Measurements from ENCODE around the gene SCNM1. TPM values are rescaled to one million over a fixed set of nuclear protein-coding genes. Genes with fewer than 3 reads are reported as not detected.

Gene SCNM1
- total and polyA plus RNA-seq, 2 experiments from 2014 or later: 27.1 to 92.3 TPM

GRCh38 chr1:151128800-151129199 is 37.1 kb upstream of the SCNM1 start (continued):
- TF ChIP-seq, protein P1, sequence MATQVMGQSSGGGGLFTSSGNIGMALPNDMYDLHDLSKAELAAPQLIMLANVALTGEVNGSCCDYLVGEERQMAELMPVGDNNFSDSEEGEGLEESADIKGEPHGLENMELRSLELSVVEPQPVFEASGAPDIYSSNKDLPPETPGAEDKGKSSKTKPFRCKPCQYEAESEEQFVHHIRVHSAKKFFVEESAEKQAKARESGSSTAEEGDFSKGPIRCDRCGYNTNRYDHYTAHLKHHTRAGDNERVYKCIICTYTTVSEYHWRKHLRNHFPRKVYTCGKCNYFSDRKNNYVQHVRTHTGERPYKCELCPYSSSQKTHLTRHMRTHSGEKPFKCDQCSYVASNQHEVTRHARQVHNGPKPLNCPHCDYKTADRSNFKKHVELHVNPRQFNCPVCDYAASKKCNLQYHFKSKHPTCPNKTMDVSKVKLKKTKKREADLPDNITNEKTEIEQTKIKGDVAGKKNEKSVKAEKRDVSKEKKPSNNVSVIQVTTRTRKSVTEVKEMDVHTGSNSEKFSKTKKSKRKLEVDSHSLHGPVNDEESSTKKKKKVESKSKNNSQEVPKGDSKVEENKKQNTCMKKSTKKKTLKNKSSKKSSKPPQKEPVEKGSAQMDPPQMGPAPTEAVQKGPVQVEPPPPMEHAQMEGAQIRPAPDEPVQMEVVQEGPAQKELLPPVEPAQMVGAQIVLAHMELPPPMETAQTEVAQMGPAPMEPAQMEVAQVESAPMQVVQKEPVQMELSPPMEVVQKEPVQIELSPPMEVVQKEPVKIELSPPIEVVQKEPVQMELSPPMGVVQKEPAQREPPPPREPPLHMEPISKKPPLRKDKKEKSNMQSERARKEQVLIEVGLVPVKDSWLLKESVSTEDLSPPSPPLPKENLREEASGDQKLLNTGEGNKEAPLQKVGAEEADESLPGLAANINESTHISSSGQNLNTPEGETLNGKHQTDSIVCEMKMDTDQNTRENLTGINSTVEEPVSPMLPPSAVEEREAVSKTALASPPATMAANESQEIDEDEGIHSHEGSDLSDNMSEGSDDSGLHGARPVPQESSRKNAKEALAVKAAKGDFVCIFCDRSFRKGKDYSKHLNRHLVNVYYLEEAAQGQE (IDR thresholded peaks at IDR 0.05; ENCODE audit: unreplicated experiment): no peak
- no peak for TF ChIP-seq JUNB (IDR thresholded peaks at IDR 0.05; ENCODE audit: unreplicated experiment)

DNA sequence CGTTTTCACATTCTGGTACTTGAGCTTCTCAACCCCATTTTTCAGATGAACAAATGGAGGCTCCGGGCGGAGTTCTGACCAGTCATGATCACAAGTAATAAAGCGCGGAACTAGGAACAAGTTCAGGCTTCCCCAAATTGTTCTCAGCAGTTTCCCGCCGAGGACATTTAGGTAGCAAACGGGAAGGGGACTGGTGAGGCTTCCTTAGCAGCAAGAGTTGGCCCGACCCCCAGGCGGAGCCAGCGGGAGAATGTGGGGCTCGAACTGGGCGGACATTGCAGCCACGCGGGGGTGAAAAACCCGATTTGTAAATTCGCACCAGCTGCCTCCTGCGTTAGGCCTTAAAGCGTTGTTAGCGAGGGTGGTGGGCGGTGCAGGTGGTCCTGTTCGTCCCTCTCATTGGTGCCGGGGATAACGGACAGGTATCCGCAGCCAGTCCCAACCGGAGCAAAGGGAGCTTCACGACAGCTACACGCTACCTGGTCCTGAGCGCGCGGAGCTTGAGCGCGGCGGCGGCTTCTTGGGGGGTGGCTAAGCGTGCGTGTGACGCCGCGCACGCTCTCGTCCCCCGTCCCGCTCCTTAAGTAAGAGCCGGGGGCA is 34.9 kb upstream of the SCNM1 start:
- H3K4me2 ChIP-seq: peak overlapping the region; percentile 100
- H3K9me3 Mint-ChIP-seq: no peaks in the 10 kb centered on the region
- H2AFZ ChIP-seq: 0 out of 2 replicates have a peak overlapping the region, but pooled peaks have one; percentile 5
- H3K27ac ChIP-seq (ENCODE audit: low read depth): no peak overlapping the region
- H3K79me2 ChIP-seq (replicated peaks; ENCODE audit: insufficient read depth): no peaks in the 10 kb centered on the region
- peaks cover 18% of the 10 kb centered on the region for H3K4me1 Mint-ChIP-seq
- H3K4me1 ChIP-seq (ENCODE audit: insufficient read depth): peaks cover 15% of the 10 kb centered on the region; the same call in 1 of the 2 replicates
- H3F3A ChIP-seq (replicated peaks; ENCODE audit: low read depth): peaks cover 4% of the 10 kb centered on the region; the same call in 1 of the 2 replicates
- DNase-seq (ENCODE audit: low spot score) (peak; percentile 99), ATAC-seq (peak; percentile 89)
- no peaks in the 10 kb centered on the region; the same call in 1 of the 2 replicates for H4K20me1 ChIP-seq (replicated peaks; ENCODE audit: insufficient read depth)
- H3K27me3 ChIP-seq (ENCODE audit: insufficient read depth): peaks cover 38% of the 10 kb centered on the region
- H3K4me3 Mint-ChIP-seq: peak overlapping the region; percentile 80
- H3K9me2 ChIP-seq (ENCODE audit: insufficient read depth): no peaks in the 10 kb centered on the region
- peaks cover 38% of the 10 kb centered on the region for H3K27me3 Mint-ChIP-seq (ENCODE audit: insufficient read depth, low read depth, poor library complexity)
- TF ChIP-seq POLR2AphosphoS5 (IDR thresholded peaks at IDR 0.05; ENCODE audit: low read depth) (peak; percentile 79), NANOG (IDR thresholded peaks at IDR 0.05; ENCODE audit: borderline replicate concordance) (no peak), ZNF462 (CRISPR knock-in tag; IDR thresholded peaks at IDR 0.05) (no peak), CTCF (conservative IDR thresholded peaks at IDR 0.05; ENCODE audit: low read depth in 2 of 2) (no peak), ZNF114 (CRISPR knock-in tag; IDR thresholded peaks at IDR 0.05) (no peak), CREB1 (CRISPR knock-in tag; IDR thresholded peaks at IDR 0.05; ENCODE audit: low read depth) (peak; percentile 76), ZNF331 (CRISPR knock-in tag; IDR thresholded peaks at IDR 0.05; ENCODE audit: low read depth) (no peak), JUNB (IDR thresholded peaks at IDR 0.05; ENCODE audit: unreplicated experiment) (no peak)
- no peaks in the 10 kb centered on the region for H3K36me3 ChIP-seq (ENCODE audit: insufficient read depth)
- H3K4me3 ChIP-seq: peak overlapping the region; percentile 88
- H3K36me3 Mint-ChIP-seq (ENCODE audit: low read depth): peaks cover 17% of the 10 kb centered on the region; the same call in 2 of the 3 replicates
- peak overlapping the region; percentile 95 for H3K27ac Mint-ChIP-seq

Data from GM23338 (cell line).